BE2C (cell line): ENCODE results near the gene EIF4E2.

Experiments
- DNase-seq: peaks from one replicate; pipeline ENCODE4 v3.0.0-alpha.2; 2020
- H3K27me3 ChIP-seq: fragments of 250-450 bp; sonication (Bioruptor Pico); 2 replicates; pipeline ENCODE4 v1.5.1; 2020; ENCODE audit warnings: mild to moderate bottlenecking
- H3K36me3 ChIP-seq: fragments of 250-450 bp; sonication (Bioruptor Pico); 2 replicates; pipeline ENCODE4 v1.5.1; 2020; ENCODE audit warnings: mild to moderate bottlenecking
- H3K4me1 ChIP-seq: fragments of 250-450 bp; sonication (Bioruptor Pico); 2 replicates; pipeline ENCODE4 v1.5.1; 2020
- H3K4me3 ChIP-seq: 2 replicates; pipeline ENCODE4 v1.5.1; 2011; ENCODE audit warnings: low read depth, low read length
- H3K9me3 ChIP-seq: fragments of 250-450 bp; sonication (Bioruptor Pico); 2 replicates; pipeline ENCODE4 v1.5.1; 2020
- TF ChIP-seq, protein P1 (sequence below): IDR thresholded peaks from 2 replicates; pipeline ENCODE4 v1.5.1; 2012; ENCODE audit warnings: mild to moderate bottlenecking, low read depth, low read length

EIF4E2 gene

GRCh38 chr2:232547991-232548390 lies 2.5 kb upstream of the EIF4E2 start:
- Histone ChIP-seq H3K27me3 (no peaks in the 10 kb centered on the region), H3K36me3 (peaks cover 28% of the 10 kb centered on the region), H3K4me1 (no peaks in the 10 kb centered on the region), H3K4me3 (no peak overlapping the region), H3K9me3 (no peaks in the 10 kb centered on the region)
- no peak for DNase-seq
- TF ChIP-seq, protein P1, sequence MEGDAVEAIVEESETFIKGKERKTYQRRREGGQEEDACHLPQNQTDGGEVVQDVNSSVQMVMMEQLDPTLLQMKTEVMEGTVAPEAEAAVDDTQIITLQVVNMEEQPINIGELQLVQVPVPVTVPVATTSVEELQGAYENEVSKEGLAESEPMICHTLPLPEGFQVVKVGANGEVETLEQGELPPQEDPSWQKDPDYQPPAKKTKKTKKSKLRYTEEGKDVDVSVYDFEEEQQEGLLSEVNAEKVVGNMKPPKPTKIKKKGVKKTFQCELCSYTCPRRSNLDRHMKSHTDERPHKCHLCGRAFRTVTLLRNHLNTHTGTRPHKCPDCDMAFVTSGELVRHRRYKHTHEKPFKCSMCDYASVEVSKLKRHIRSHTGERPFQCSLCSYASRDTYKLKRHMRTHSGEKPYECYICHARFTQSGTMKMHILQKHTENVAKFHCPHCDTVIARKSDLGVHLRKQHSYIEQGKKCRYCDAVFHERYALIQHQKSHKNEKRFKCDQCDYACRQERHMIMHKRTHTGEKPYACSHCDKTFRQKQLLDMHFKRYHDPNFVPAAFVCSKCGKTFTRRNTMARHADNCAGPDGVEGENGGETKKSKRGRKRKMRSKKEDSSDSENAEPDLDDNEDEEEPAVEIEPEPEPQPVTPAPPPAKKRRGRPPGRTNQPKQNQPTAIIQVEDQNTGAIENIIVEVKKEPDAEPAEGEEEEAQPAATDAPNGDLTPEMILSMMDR: no peak

DNA sequence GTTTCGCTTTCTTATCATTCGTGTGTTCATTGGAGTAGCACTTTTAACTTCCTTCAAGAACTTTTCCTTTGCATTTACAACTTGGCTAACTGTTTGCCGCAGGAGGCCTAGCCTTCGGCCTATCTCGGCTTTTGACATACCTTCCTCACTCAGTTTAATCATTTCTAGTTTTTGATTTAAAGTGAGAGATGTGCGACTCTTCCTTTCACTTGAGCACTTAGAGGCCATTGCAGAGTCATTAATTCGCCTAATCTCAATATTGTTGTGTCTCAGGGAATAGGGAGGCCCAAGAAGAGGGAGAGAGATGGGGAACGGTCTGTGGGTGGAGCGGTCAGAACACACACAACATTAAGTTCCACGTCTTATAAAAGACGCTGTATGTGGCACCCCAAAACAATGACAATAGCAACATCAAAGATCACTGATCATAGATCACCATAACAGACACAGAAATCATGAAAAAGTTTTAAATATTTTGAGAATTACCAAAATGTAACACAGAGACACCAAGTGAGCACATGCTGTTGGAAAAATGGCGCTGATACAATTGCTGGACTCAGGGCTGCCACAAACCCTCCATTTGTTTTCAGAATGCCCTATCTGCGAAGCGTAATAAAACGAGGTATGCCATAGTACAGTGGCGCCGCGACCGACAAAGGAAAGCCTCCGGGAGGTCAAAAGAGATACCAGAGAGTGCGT lies 685 bp upstream of the EIF4E2 start:
- DNase-seq: no peak
- peaks cover 29% of the 10 kb centered on the region for H3K36me3 ChIP-seq
- peak overlapping the region; percentile 78 for H3K4me3 ChIP-seq
- H3K4me1 ChIP-seq: no peaks in the 10 kb centered on the region
- H3K9me3 ChIP-seq: no peaks in the 10 kb centered on the region
- H3K27me3 ChIP-seq: no peaks in the 10 kb centered on the region
- TF ChIP-seq, protein P1: no peak

- Histone ChIP-seq H3K27me3 (no peaks in the 10 kb centered on the region), H3K4me3 (peak overlapping the region; percentile 78), H3K36me3 (peaks cover 32% of the 10 kb centered on the region), H3K4me1 (no peaks in the 10 kb centered on the region), H3K9me3 (no peaks in the 10 kb centered on the region)
- no peak for DNase-seq
- TF ChIP-seq, protein P1: no peak
These were observed 755 bp downstream of the EIF4E2 start for GRCh38 chr2:232551250-232551638.

GRCh38 chr2:232551776-232552175 lies 1.3 kb downstream of the EIF4E2 start:
- TF ChIP-seq, protein P1: no peak
- Histone ChIP-seq H3K9me3 (no peaks in the 10 kb centered on the region), H3K27me3 (no peaks in the 10 kb centered on the region), H3K4me3 (peak overlapping the region; percentile 78), H3K4me1 (no peaks in the 10 kb centered on the region), H3K36me3 (peaks cover 36% of the 10 kb centered on the region)
- DNase-seq: no peak

- H3K4me1 ChIP-seq: no peaks in the 10 kb centered on the region
- peaks cover 50% of the 10 kb centered on the region for H3K36me3 ChIP-seq
- no peak overlapping the region for H3K4me3 ChIP-seq
- no peaks in the 10 kb centered on the region for H3K27me3 ChIP-seq
- no peaks in the 10 kb centered on the region for H3K9me3 ChIP-seq
- no peak for DNase-seq
- TF ChIP-seq, protein P1: no peak
These were observed 5.9 kb downstream of the EIF4E2 start for GRCh38 chr2:232556426-232556825.

DNA sequence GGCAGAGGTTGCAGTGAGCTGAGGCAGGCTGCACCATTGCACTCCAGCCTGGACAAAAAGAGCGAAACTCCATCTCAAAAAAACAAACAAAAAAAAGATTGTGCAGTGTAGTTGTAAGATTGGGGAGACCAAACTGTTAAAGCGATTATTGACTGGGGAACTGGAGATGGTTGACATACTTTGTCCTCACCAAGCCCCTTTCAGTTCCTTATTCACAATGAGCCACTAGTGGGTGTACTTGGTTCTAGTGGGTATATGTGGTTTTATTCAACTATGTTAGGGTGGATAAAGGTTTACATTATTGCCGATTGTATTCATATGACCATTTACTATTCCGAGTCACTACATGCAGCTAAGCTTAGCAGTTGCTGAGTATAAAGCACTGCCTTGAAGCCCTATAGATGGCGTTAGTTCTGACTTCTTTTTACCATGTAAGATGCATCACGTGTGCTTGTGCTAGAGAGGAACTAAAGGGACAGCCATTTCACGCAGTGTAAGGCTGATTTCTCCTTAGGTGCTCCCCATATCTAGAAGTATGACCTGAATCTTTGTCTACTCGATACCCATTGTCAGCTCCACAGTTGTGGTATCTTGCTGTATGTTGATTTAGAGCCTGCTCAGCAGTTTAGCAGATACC lies 12.1 kb downstream of the EIF4E2 start:
- Histone ChIP-seq H3K27me3 (no peaks in the 10 kb centered on the region), H3K9me3 (no peaks in the 10 kb centered on the region), H3K4me3 (no peak overlapping the region), H3K36me3 (peaks cover 72% of the 10 kb centered on the region), H3K4me1 (no peaks in the 10 kb centered on the region)
- TF ChIP-seq, protein P1: 0 out of 2 replicates have a peak, but pooled peaks have one; percentile 10
- DNase-seq: no peak
